Muscle layer of colon (tissue), 2 donors: Measurements from ENCODE around the gene RANGAP1.
"Not testable (repeated sequence)": the region's sequence is repeated elsewhere in the genome, so short reads cannot be mapped to it uniquely, and the experiment has no call there.

ENCODE experiments used
- H3K27ac ChIP-seq: one replicate; pipeline ENCODE4 v1.7.0; 2013; ENCODE audit warnings: low read depth, mild to moderate bottlenecking, low read length, moderate library complexity
- H3K27me3 ChIP-seq, 2 donors: one replicate each; pipeline ENCODE4 v1.7.0; 2013; ENCODE audit warnings: low read length in 2 of 2, mild to moderate bottlenecking in 2 of 2; ENCODE audit not compliant: insufficient read depth in 2 of 2, control insufficient read depth in 1 of 2
- H3K36me3 ChIP-seq: one replicate; pipeline ENCODE4 v1.7.0; 2013; ENCODE audit warnings: mild to moderate bottlenecking, low read length; ENCODE audit not compliant: insufficient read depth
- H3K4me1 ChIP-seq: one replicate; pipeline ENCODE4 v1.7.0; 2013; ENCODE audit warnings: mild to moderate bottlenecking, low read length; ENCODE audit not compliant: insufficient read depth
- H3K4me3 ChIP-seq, 2 donors: one replicate each; pipeline ENCODE4 v1.7.0; 2013; ENCODE audit warnings: low read length in 2 of 2, low read depth in 1 of 2, mild to moderate bottlenecking in 1 of 2, moderate library complexity in 1 of 2
- H3K9ac ChIP-seq: one replicate; pipeline ENCODE4 v1.7.0; 2013; ENCODE audit warnings: low read length
- H3K9me3 ChIP-seq: one replicate; pipeline ENCODE4 v1.7.0; 2013; ENCODE audit warnings: mild to moderate bottlenecking, low read length
- donor health status: abdominal sarcoma.
- donor health status: Adenocarcinoma of cecum.

RANGAP1 gene

GRCh38 chr22:41271787-41272186, 14.2 kb downstream of the RANGAP1 start:
- H3K9ac ChIP-seq = no peak overlapping the region
- H3K4me1 ChIP-seq = no peaks in the 10 kb centered on the region
- no peak overlapping the region for H3K4me3 ChIP-seq
- no peaks in the 10 kb centered on the region for H3K27me3 ChIP-seq
- peaks cover 58% of the 10 kb centered on the region for H3K36me3 ChIP-seq
- no peaks in the 10 kb centered on the region for H3K9me3 ChIP-seq
- no peak overlapping the region for H3K27ac ChIP-seq

- Histone ChIP-seq H3K4me1 (no peaks in the 10 kb centered on the region), H3K27me3 (no peaks in the 10 kb centered on the region), H3K9me3 (no peaks in the 10 kb centered on the region), H3K9ac (no peak overlapping the region), H3K36me3 (peaks cover 52% of the 10 kb centered on the region), H3K4me3 (no peak overlapping the region), H3K27ac (no peak overlapping the region)
Observed at GRCh38 chr22:41267958-41268357, 18.0 kb downstream of the RANGAP1 start.

GRCh38 chr22:41264408-41264941, 21.5 kb downstream of the RANGAP1 start:
- Histone ChIP-seq H3K4me3 (no peak overlapping the region), H3K27ac (no peak overlapping the region), H3K4me1 (no peaks in the 10 kb centered on the region), H3K9me3 (no peaks in the 10 kb centered on the region), H3K9ac (no peak overlapping the region), H3K27me3 (no peaks in the 10 kb centered on the region), H3K36me3 (peaks cover 59% of the 10 kb centered on the region)

- Histone ChIP-seq H3K27me3 (no peaks in the 10 kb centered on the region), H3K4me3 (no peak overlapping the region), H3K9me3 (no peaks in the 10 kb centered on the region), H3K27ac (no peak overlapping the region), H3K9ac (no peak overlapping the region), H3K36me3 (peaks cover 59% of the 10 kb centered on the region), H3K4me1 (no peaks in the 10 kb centered on the region)
Observed at GRCh38 chr22:41263704-41264103, 22.3 kb downstream of the RANGAP1 start.

- Histone ChIP-seq H3K27me3 (no peaks in the 10 kb centered on the region), H3K9me3 (no peaks in the 10 kb centered on the region), H3K9ac (no peak overlapping the region), H3K36me3 (peaks cover 46% of the 10 kb centered on the region), H3K4me3 (no peak overlapping the region), H3K27ac (no peak overlapping the region), H3K4me1 (no peaks in the 10 kb centered on the region)
Observed at GRCh38 chr22:41262250-41262765, 23.7 kb downstream of the RANGAP1 start.

- H3K27ac ChIP-seq = no peak overlapping the region
- H3K36me3 ChIP-seq = peaks cover 43% of the 10 kb centered on the region
- no peaks in the 10 kb centered on the region for H3K4me1 ChIP-seq
- H3K9me3 ChIP-seq = no peaks in the 10 kb centered on the region
- H3K4me3 ChIP-seq = no peak overlapping the region
- H3K9ac ChIP-seq = no peak overlapping the region
- H3K27me3 ChIP-seq = no peaks in the 10 kb centered on the region
Observed at GRCh38 chr22:41261541-41262249, 24.3 kb downstream of the RANGAP1 start.

- Histone ChIP-seq H3K36me3 (peaks cover 47% of the 10 kb centered on the region), H3K27ac (no peak overlapping the region)
Observed at GRCh38 chr22:41260871-41261270, 25.1 kb downstream of the RANGAP1 start.

GRCh38 chr22:41259756-41260155, 26.2 kb downstream of the RANGAP1 start:
- H3K27me3 ChIP-seq, H3K4me3 ChIP-seq, H3K4me1 ChIP-seq, H3K9ac ChIP-seq, H3K27ac ChIP-seq, H3K9me3 ChIP-seq: not testable (repeated sequence)
- peaks cover 42% of the 10 kb centered on the region for H3K36me3 ChIP-seq

More at GRCh38 chr22:41260871-41261270, 25.1 kb downstream of the RANGAP1 start:
- H3K4me3 ChIP-seq = no peak overlapping the region
- no peaks in the 10 kb centered on the region for H3K27me3 ChIP-seq
- H3K9ac ChIP-seq = no peak overlapping the region
- no peaks in the 10 kb centered on the region for H3K9me3 ChIP-seq
- no peaks in the 10 kb centered on the region for H3K4me1 ChIP-seq

GRCh38 chr22:41257696-41258095, 28.3 kb downstream of the RANGAP1 start:
- Histone ChIP-seq H3K27me3 (no peaks in the 10 kb centered on the region), H3K9ac (no peak overlapping the region), H3K9me3 (no peaks in the 10 kb centered on the region), H3K4me3 (no peak overlapping the region), H3K36me3 (peaks cover 34% of the 10 kb centered on the region), H3K4me1 (no peaks in the 10 kb centered on the region), H3K27ac (no peak overlapping the region)

GRCh38 chr22:41256254-41257253, 29.4 kb downstream of the RANGAP1 start:
- no peaks in the 10 kb centered on the region for H3K9me3 ChIP-seq
- peaks cover 23% of the 10 kb centered on the region for H3K36me3 ChIP-seq
- H3K27me3 ChIP-seq = no peaks in the 10 kb centered on the region
- no peak overlapping the region for H3K27ac ChIP-seq
- H3K4me3 ChIP-seq = no peak overlapping the region
- H3K4me1 ChIP-seq = no peaks in the 10 kb centered on the region
- no peak overlapping the region for H3K9ac ChIP-seq

GRCh38 chr22:41254230-41254629, 31.8 kb downstream of the RANGAP1 start:
- Histone ChIP-seq H3K36me3 (peaks cover 33% of the 10 kb centered on the region), H3K4me3 (no peak overlapping the region), H3K9ac (no peak overlapping the region)

More at GRCh38 chr22:41254230-41254629, 31.8 kb downstream of the RANGAP1 start:
- H3K9me3 ChIP-seq = no peaks in the 10 kb centered on the region
- no peak overlapping the region for H3K27ac ChIP-seq
- H3K4me1 ChIP-seq = no peaks in the 10 kb centered on the region
- H3K27me3 ChIP-seq = no peaks in the 10 kb centered on the region
